GM12878 (cell line): ENCODE measurements around the gene RAB13. TPM values are rescaled to one million over a fixed set of nuclear protein-coding genes. Genes with fewer than 3 reads are reported as not detected.

Source experiments
- ATAC-seq: fragments of 200-7000 bp; cut with Tn5 transposase; 3 replicates; pipeline ENCODE4 v1.9.1; 2020; ENCODE audit warnings: mild to moderate bottlenecking, moderate library complexity
- BruUV-seq: library from RNA; stranded (reverse); fragments of 400-500 nt; replicated peaks from 2 replicates; lab custom pipeline; 2021; lab: Mats Ljungman, UMichigan
- CTCF ChIA-PET: fragments of 300-600 bp; sonication (Branson Sonifier 250); formaldehyde crosslinking; extraction: SDS; loops from one replicate; lab custom pipeline; 2021; ENCODE audit warnings: inconsistent platforms; lab: Yijun Ruan, JAX
- POLR2A ChIA-PET: fragments of 350-600 bp; formaldehyde crosslinking; extraction: SDS; loops from one replicate; lab custom pipeline; 2021; ENCODE audit warnings: inconsistent platforms; lab: Charles Lee
- RAD21 ChIA-PET: fragments of 300-600 bp; sonication (Branson Sonifier 250); formaldehyde crosslinking; loops from one replicate; lab custom pipeline; 2023; ENCODE audit warnings: antibody characterized with exemption; ENCODE audit not compliant: unreplicated experiment; lab: Charles Lee
- SMC1A ChIA-PET: fragments of 300-600 bp; sonication (Branson Sonifier 250); formaldehyde crosslinking; loops from one replicate; lab custom pipeline; 2023; ENCODE audit not compliant: unreplicated experiment, uncharacterized antibody; lab: Charles Lee
- DNase-seq: peaks from one replicate; pipeline ENCODE4 v3.0.0-alpha.2; 2011; ENCODE audit warnings: low read depth, low spot score
- FAIRE-seq: peaks from 3 replicates; lab custom pipeline; 2011; peaks lifted over from hg19 to GRCh38; lab: Jason Lieb, UNC
- H2AFZ ChIP-seq: 2 replicates; pipeline ENCODE4 v1.6.0; 2011; ENCODE audit warnings: low read depth, low read length, control low read depth; ENCODE audit not compliant: control insufficient read depth
- H3K27ac ChIP-seq: 2 replicates; pipeline ENCODE4 v1.5.1; 2011; ENCODE audit warnings: control low read depth; ENCODE audit not compliant: control insufficient read depth, insufficient read depth
- H3K27me3 ChIP-seq, 2 experiments: replicated peaks in 1 of 2; 2 replicates each; pipeline versions ENCODE4 v1.6.0 to v1.6.1; 2011; ENCODE audit warnings: low read length in 1 of 2; ENCODE audit not compliant: control insufficient read depth in 2 of 2, insufficient read depth in 2 of 2
- H3K36me3 ChIP-seq, 2 experiments: 2 replicates each; pipeline ENCODE4 v1.5.1; 2011; ENCODE audit warnings: low read length in 1 of 2; ENCODE audit not compliant: control insufficient read depth in 2 of 2, insufficient read depth in 2 of 2
- H3K4me1 ChIP-seq: 2 replicates; pipeline ENCODE4 v1.6.1; 2011; ENCODE audit warnings: mild to moderate bottlenecking, low read length, moderate library complexity, mixed read lengths; ENCODE audit not compliant: control insufficient read depth, insufficient read depth
- H3K4me2 ChIP-seq: 2 replicates; pipeline ENCODE4 v1.6.0; 2011; ENCODE audit warnings: control low read depth; ENCODE audit not compliant: control insufficient read depth, insufficient read depth
- H3K4me3 ChIP-seq: fragments of 200-600 bp; sonication (generic); 2 replicates; pipeline ENCODE4 v1.5.1; 2016
- H3K79me2 ChIP-seq: 2 replicates; pipeline ENCODE4 v1.6.0; 2011; ENCODE audit warnings: low read length; ENCODE audit not compliant: control insufficient read depth, insufficient read depth
- H3K9ac ChIP-seq: 2 replicates; pipeline ENCODE4 v1.8.0; 2011; ENCODE audit warnings: low read length, control low read depth, mixed read lengths; ENCODE audit not compliant: control insufficient read depth, insufficient read depth
- H3K9me3 ChIP-seq: replicated peaks from 3 replicates; pipeline ENCODE4 v1.5.1; 2011; ENCODE audit warnings: mild to moderate bottlenecking, low read length; ENCODE audit not compliant: control insufficient read depth, insufficient read depth
- H4K20me1 ChIP-seq: 2 replicates; pipeline ENCODE4 v1.6.0; 2011; ENCODE audit not compliant: control insufficient read depth, insufficient read depth
- CREB1 ChIP-seq: IDR thresholded peaks from 2 replicates; pipeline ENCODE4 v1.6.1; 2012; ENCODE audit warnings: low read depth, mild to moderate bottlenecking, inconsistent platforms
- EGR1 ChIP-seq, 2 experiments: IDR thresholded peaks; 1 replicate in 1 of 2; 2 replicates in 1 of 2; pipeline ENCODE4 v1.6.1; 2011 to 2012; ENCODE audit warnings: low read depth in 2 of 2, low read length in 2 of 2, borderline replicate concordance in 1 of 2, mild to moderate bottlenecking in 1 of 2, moderate library complexity in 1 of 2
- ESRRA ChIP-seq: IDR thresholded peaks from 2 replicates; pipeline ENCODE4 v1.6.1; 2012; ENCODE audit warnings: mild to moderate bottlenecking, low read length, improper control_type of control experiment
- FOXM1 ChIP-seq: IDR thresholded peaks from 2 replicates; pipeline ENCODE4 v1.6.1; 2012; ENCODE audit warnings: low read depth, mild to moderate bottlenecking, inconsistent platforms, low read length, moderate library complexity
- HCFC1 ChIP-seq: fragments of 150-350 bp; IDR thresholded peaks from 2 replicates; pipeline ENCODE4 v1.6.1; 2014; ENCODE audit warnings: low read length
- HDAC2 ChIP-seq: fragments of 200-600 bp; sonication (generic); IDR thresholded peaks from 2 replicates; pipeline ENCODE4 v1.6.1; 2017
- LARP7 ChIP-seq: fragments of 450-650 bp; IDR thresholded peaks from 2 replicates; pipeline ENCODE4 v1.6.1; 2017; ENCODE audit warnings: mild to moderate bottlenecking
- MXI1 ChIP-seq: fragments of 150-350 bp; IDR thresholded peaks from 2 replicates; pipeline ENCODE4 v1.6.1; 2011; ENCODE audit warnings: low read depth, mild to moderate bottlenecking, inconsistent platforms, low read length, improper control_type of control experiment
- NR2C1 ChIP-seq: fragments of 450-650 bp; IDR thresholded peaks from 2 replicates; pipeline ENCODE4 v1.6.1; 2017; ENCODE audit warnings: antibody characterized with exemption, mild to moderate bottlenecking, moderate library complexity
- NR2C2 ChIP-seq: IDR thresholded peaks from 2 replicates; pipeline ENCODE4 v1.6.1; 2011; ENCODE audit warnings: borderline replicate concordance, low read depth; ENCODE audit not compliant: control insufficient read depth, insufficient read length
- POLR2A ChIP-seq: IDR thresholded peaks from 2 replicates; pipeline ENCODE4 v1.6.1; 2011; ENCODE audit warnings: low read depth, mild to moderate bottlenecking, low read length
- RAD21 ChIP-seq: IDR thresholded peaks from 2 replicates; pipeline ENCODE4 v1.6.1; 2011; ENCODE audit warnings: mild to moderate bottlenecking, low read depth, low read length, moderate library complexity; ENCODE audit not compliant: insufficient read depth
- SIN3A ChIP-seq: IDR thresholded peaks from 2 replicates; pipeline ENCODE4 v1.6.1; 2012; ENCODE audit warnings: low read depth, low read length, improper control_type of control experiment
- SREBF2 ChIP-seq: IDR thresholded peaks from 2 replicates; pipeline ENCODE4 v1.6.1; 2012; ENCODE audit warnings: mild to moderate bottlenecking, low read length
- TARDBP ChIP-seq: IDR thresholded peaks from 2 replicates; pipeline ENCODE4 v1.6.1; 2016; ENCODE audit warnings: borderline replicate concordance
- TBL1XR1 ChIP-seq: IDR thresholded peaks from 2 replicates; pipeline ENCODE4 v1.6.1; 2012; ENCODE audit warnings: low read depth, low read length, improper control_type of control experiment
- WRNIP1 ChIP-seq: IDR thresholded peaks from 2 replicates; pipeline ENCODE4 v1.6.1; 2011; ENCODE audit warnings: low read depth, low read length, improper control_type of control experiment, borderline replicate concordance
- ZNF384 ChIP-seq: IDR thresholded peaks from 2 replicates; pipeline ENCODE4 v1.6.1; 2012; ENCODE audit warnings: low read depth, mild to moderate bottlenecking, low read length, improper control_type of control experiment, borderline replicate concordance
- ZNF622 ChIP-seq: fragments of 450-650 bp; IDR thresholded peaks from 2 replicates; pipeline ENCODE4 v1.6.1; 2017; ENCODE audit warnings: mild to moderate bottlenecking, inconsistent platforms
- WGBS: methylation state at CpG from one replicate; pipeline ENCODE4 v1.1.6; 2016; ENCODE audit warnings: low lambda C conversion rate; ENCODE audit not compliant: insufficient replicate concordance, insufficient coverage; ENCODE audit errors: missing lambda C conversion rate; 5-methylcytosine and 5-hydroxymethylcytosine counted together
- in situ Hi-C: fragments of 300-500 bp; cut with MboI; formaldehyde crosslinking; loops from 9 replicates; pipeline ENCODE4 v1.14.3; 2018; ENCODE audit warnings: mixed read lengths
- intact Hi-C: fragments of 100-400 bp; cut with micrococcal nuclease; formaldehyde crosslinking; loops from one replicate; pipeline ENCODE4 v1.14.2; 2022; ENCODE audit not compliant: unreplicated experiment
- polyA plus RNA-seq, 11 experiments: library from polyadenylated mRNA; depleted of rRNA in 4 of 11; unstranded in 6 of 11; stranded (reverse) in 5 of 11; fragments of >200 nt; fragmentation: Nextera tagmentation in 4 of 11; fragmentation: Illumina TruSeq in 1 of 11; extraction: Ambion mirVana in 4 of 11; extraction: Trizol in 1 of 11; gene quantifications; 1 replicate in 1 of 11; 2 replicates in 10 of 11; pipeline versions ENCODE4 v1.2.1 to v1.2.3, GENCODE V29; 2011 to 2016; ENCODE audit warnings: inconsistent platforms in 2 of 11, missing spikeins in 2 of 11, low read depth in 1 of 11
- total RNA-seq, 4 experiments: library from RNA; depleted of rRNA in 3 of 4; stranded (reverse); fragments of >200 nt in 3 of 4; fragmentation: Illumina TruSeq in 1 of 4; extraction: Trizol in 1 of 4; gene quantifications; 2 replicates each; pipeline versions ENCODE4 v1.2.1 to v1.2.3, GENCODE V29; 2013 to 2021
- TF ChIP-seq, protein P1 (sequence below): fragments of 450-650 bp; IDR thresholded peaks from 2 replicates; pipeline ENCODE4 v1.6.1; 2016; ENCODE audit warnings: mild to moderate bottlenecking, moderate library complexity, borderline replicate concordance

The RAB13 gene
- total and polyA plus RNA-seq, 10 of the 15 experiments (the other 5 are each of a cell fraction or from before 2014, with no cell fraction given): 0.75 to 30.7 (median 15.9) TPM

DNA sequence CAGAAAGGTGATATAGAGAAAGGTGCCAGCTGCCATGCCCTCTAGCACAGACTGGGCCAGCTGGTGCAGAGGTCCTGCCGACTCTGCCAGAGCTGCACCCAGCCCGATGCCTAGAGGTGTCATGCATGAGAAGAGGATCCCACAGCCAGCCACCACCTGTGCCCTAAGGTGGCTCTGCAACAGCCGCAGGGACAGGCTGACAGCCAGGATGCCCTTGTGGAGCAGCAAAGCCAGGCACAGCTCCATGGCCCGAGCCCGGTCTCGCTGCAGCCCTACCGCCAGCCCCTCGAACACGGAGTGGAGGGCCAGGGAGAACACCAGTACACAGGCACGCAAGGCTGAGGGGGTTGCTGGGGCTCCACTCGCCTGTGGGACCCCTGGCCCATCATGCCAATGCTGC is 25.9 kb downstream of the RAB13 start:
- in situ Hi-C loops: no loop called here

GRCh38 chr1:153959454-153959853 is 26.7 kb downstream of the RAB13 start:
- no peak for FAIRE-seq
- POLR2A ChIA-PET: interaction anchor here (0.5 to 5.5 kb wide), 7 partner anchors 7 to 649 kb away, joined by 3 to 38 read pairs (median 3); partner anchors contain the start of genes CREB3L4, DENND4B, JTB and UBAP2L
- SMC1A ChIA-PET: interaction anchor here (0.8 to 6.9 kb wide), 2 partner anchors 7 to 15 kb away, joined by 5 to 31 read pairs; partner anchors contain the start of gene CREB3L4
- no peak overlapping the region for H3K9ac ChIP-seq
- CTCF ChIA-PET: interaction anchor here (1.5 kb wide), 1 partner anchor 312 kb away, joined by 3 read pairs; no protein-coding TSS in a partner anchor
- intact Hi-C loops: no loop called here
- H3K9me3 ChIP-seq: no peaks in the 10 kb centered on the region
- no peak overlapping the region for H3K27ac ChIP-seq
- peaks cover 11% of the 10 kb centered on the region; the same call in 1 of the 2 replicates for H3K4me1 ChIP-seq
- peaks cover 72% of the 10 kb centered on the region for H3K79me2 ChIP-seq
- WGBS: 92% methylated on average over 3 of the region's 3 CpGs
- H3K27me3 ChIP-seq: no peaks in the 10 kb centered on the region
- H3K4me3 ChIP-seq: no peak overlapping the region
- DNase-seq: no peak
- H3K4me2 ChIP-seq: no peak overlapping the region; the same call in 1 of the 2 replicates
- H3K36me3 ChIP-seq: peaks cover 12 to 17% of the 10 kb centered on the region in 2 experiments
- no peak overlapping the region for H2AFZ ChIP-seq
- H4K20me1 ChIP-seq: peaks cover 9% of the 10 kb centered on the region; the same call in 1 of the 2 replicates
- ATAC-seq: no peak
- RAD21 ChIA-PET: interaction anchor here (0.8 to 2.0 kb wide), 6 partner anchors 8 to 155 kb away, joined by 3 to 6 read pairs (median 4); partner anchors contain the start of genes CREB3L4, DENND4B and JTB
- in situ Hi-C loops: no loop called here
- no TSS peak for BruUV-seq
- TF ChIP-seq CREB1 (no peak), POLR2A (no peak), ZNF384 (no peak), ESRRA (no peak), WRNIP1 (no peak), EGR1 (IDR thresholded peaks at IDR 0.05; ENCODE audit: borderline replicate concordance in 1 of 2, low read depth in 2 of 2, low read length in 2 of 2) (no peak), ZNF622 (no peak), NR2C2 (no peak)
- TF ChIP-seq, protein P1, sequence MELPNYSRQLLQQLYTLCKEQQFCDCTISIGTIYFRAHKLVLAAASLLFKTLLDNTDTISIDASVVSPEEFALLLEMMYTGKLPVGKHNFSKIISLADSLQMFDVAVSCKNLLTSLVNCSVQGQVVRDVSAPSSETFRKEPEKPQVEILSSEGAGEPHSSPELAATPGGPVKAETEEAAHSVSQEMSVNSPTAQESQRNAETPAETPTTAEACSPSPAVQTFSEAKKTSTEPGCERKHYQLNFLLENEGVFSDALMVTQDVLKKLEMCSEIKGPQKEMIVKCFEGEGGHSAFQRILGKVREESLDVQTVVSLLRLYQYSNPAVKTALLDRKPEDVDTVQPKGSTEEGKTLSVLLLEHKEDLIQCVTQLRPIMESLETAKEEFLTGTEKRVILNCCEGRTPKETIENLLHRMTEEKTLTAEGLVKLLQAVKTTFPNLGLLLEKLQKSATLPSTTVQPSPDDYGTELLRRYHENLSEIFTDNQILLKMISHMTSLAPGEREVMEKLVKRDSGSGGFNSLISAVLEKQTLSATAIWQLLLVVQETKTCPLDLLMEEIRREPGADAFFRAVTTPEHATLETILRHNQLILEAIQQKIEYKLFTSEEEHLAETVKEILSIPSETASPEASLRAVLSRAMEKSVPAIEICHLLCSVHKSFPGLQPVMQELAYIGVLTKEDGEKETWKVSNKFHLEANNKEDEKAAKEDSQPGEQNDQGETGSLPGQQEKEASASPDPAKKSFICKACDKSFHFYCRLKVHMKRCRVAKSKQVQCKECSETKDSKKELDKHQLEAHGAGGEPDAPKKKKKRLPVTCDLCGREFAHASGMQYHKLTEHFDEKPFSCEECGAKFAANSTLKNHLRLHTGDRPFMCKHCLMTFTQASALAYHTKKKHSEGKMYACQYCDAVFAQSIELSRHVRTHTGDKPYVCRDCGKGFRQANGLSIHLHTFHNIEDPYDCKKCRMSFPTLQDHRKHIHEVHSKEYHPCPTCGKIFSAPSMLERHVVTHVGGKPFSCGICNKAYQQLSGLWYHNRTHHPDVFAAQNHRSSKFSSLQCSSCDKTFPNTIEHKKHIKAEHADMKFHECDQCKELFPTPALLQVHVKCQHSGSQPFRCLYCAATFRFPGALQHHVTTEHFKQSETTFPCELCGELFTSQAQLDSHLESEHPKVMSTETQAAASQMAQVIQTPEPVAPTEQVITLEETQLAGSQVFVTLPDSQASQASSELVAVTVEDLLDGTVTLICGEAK: no peak

More for the DNA sequence above, 25.9 kb downstream of the RAB13 start:
- Histone ChIP-seq H3K9ac (no peak overlapping the region), H4K20me1 (peaks cover 5% of the 10 kb centered on the region; the same call in 1 of the 2 replicates), H3K4me3 (no peak overlapping the region), H3K79me2 (peaks cover 69% of the 10 kb centered on the region), H3K27me3 (no peaks in the 10 kb centered on the region), H3K9me3 (no peaks in the 10 kb centered on the region), H3K27ac (no peak overlapping the region), H3K4me1 (peaks cover 11% of the 10 kb centered on the region; the same call in 1 of the 2 replicates), H3K36me3 (peaks cover 9 to 15% of the 10 kb centered on the region in 2 experiments), H2AFZ (no peak overlapping the region), H3K4me2 (no peak overlapping the region)
- WGBS: 92% methylated on average over 10 of the region's 11 CpGs
- ChIA-PET CTCF (no interaction called here), SMC1A (no interaction called here), POLR2A (interaction anchor here (0.5 to 10.0 kb wide), 4 partner anchors 16 to 648 kb away, joined by 3 to 132 read pairs (median 3); partner anchors contain the start of genes JTB and UBAP2L), RAD21 (interaction anchor here (1.6 to 2.0 kb wide), 2 partner anchors 16 to 39 kb away, joined by 3 to 4 read pairs; no protein-coding TSS in a partner anchor)
- intact Hi-C loops: no loop called here
- TF ChIP-seq ZNF384: no peak
- no peak for TF ChIP-seq RAD21
- TF ChIP-seq MXI1: no peak
- TF ChIP-seq SIN3A: no peak
- TF ChIP-seq LARP7: no peak
- TF ChIP-seq TBL1XR1: no peak
- TF ChIP-seq TARDBP: no peak
- TF ChIP-seq NR2C1: no peak
- no peak for TF ChIP-seq FOXM1
- TF ChIP-seq SREBF2: no peak
- TF ChIP-seq HDAC2: no peak
- TF ChIP-seq HCFC1: no peak
- DNase-seq (no peak), FAIRE-seq (no peak), ATAC-seq (no peak)
- no TSS peak for BruUV-seq
